GM20000 (cell line): Measurements from ENCODE around the gene MAN2B2.

Source experiments
- DNase-seq: peaks from one replicate; pipeline ENCODE4 v3.0.0; 2012; ENCODE audit warnings: low spot score
- CTCF ChIP-seq: IDR thresholded peaks from 2 replicates; pipeline ENCODE4 v1.5.1; 2012; ENCODE audit warnings: mild to moderate bottlenecking, control low read depth; ENCODE audit errors: extremely low read depth, missing control alignments

Gene MAN2B2

GRCh38 chr4:6659897-6660296 lies 84.9 kb downstream of the MAN2B2 start:
- DNase-seq: no peak
- TF ChIP-seq CTCF: no peak

- no peak for TF ChIP-seq CTCF
- DNase-seq: no peak
Observed at GRCh38 chr4:6660430-6660829, 85.4 kb downstream of the MAN2B2 start.

- DNase-seq: no peak
- TF ChIP-seq CTCF: no peak
Observed at GRCh38 chr4:6662591-6662990, 87.6 kb downstream of the MAN2B2 start.

GRCh38 chr4:6663596-6664393 lies 88.8 kb downstream of the MAN2B2 start:
- no peak for DNase-seq
- no peak for TF ChIP-seq CTCF

GRCh38 chr4:6665320-6665654 lies 90.3 kb downstream of the MAN2B2 start:
- no peak for TF ChIP-seq CTCF
- DNase-seq: no peak

GRCh38 chr4:6668391-6668790 lies 93.4 kb downstream of the MAN2B2 start:
- no peak for TF ChIP-seq CTCF
- DNase-seq: no peak

- DNase-seq: no peak
- no peak for TF ChIP-seq CTCF
Observed at GRCh38 chr4:6671648-6672047, 96.7 kb downstream of the MAN2B2 start.
